ENCODE results near the gene LONP2.
"Not testable (repeated sequence)": the region's sequence is repeated elsewhere in the genome, so short reads cannot be mapped to it uniquely, and the experiment has no call there.

The LONP2 gene

GRCh38 chr16:48342591-48342990 is 98.5 kb downstream of the LONP2 start:
- H3K36me3 ChIP-seq (ENCODE audit: control insufficient read depth, insufficient read depth, low read length, severe bottlenecking) = peaks cover 56% of the 10 kb centered on the region

DNA sequence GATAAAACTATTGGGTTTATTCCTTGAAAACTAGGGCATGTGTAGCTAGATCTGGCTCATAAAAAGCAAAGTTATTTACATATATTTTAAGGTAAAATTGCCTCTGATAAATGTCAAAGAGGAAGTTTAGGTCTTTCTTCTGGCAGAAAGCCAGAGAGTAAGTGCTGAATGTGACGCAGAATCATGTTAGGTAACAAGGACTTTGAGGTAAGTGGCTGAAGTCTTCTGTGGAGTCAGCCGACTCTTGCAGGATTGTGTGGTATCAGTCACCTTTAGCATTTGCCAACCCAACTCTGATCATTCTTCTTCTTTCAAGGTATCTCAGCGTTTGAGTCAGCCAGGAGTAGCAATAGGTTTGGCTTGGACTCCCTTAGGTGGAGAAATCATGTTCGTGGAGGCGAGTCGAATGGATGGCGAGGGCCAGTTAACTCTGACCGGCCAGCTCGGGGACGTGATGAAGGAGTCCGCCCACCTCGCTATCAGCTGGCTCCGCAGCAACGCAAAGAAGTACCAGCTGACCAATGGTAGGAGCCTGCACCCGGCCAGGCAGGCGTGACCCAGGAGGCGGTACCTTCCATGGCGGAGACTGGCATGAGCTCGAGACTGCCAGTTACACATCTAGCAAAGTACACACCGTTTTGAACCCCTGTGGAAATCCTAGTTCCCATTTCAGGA is 103.2 kb downstream of the LONP2 start:
- no peak for DNase-seq (ENCODE audit: low read depth)
- Histone ChIP-seq H3K27me3 (replicated peaks; ENCODE audit: control insufficient read depth, insufficient read depth, low read length) (no peaks in the 10 kb centered on the region), H3K36me3 (ENCODE audit: control insufficient read depth, insufficient read depth, low read length, severe bottlenecking) (peaks cover 70% of the 10 kb centered on the region), H3K9me3 (ENCODE audit: control insufficient read depth, low read length) (no peaks in the 10 kb centered on the region), H3K9ac (ENCODE audit: low read length) (no peak overlapping the region), H3K4me3 (ENCODE audit: low read length) (no peak overlapping the region), H3K4me1 (ENCODE audit: control insufficient read depth, insufficient read depth, low read length) (no peaks in the 10 kb centered on the region)

More at GRCh38 chr16:48342591-48342990, 98.5 kb downstream of the LONP2 start:
- H3K9me3 ChIP-seq (ENCODE audit: control insufficient read depth, low read length) = no peaks in the 10 kb centered on the region
- DNase-seq (ENCODE audit: low read depth) = no peak
- no peak overlapping the region for H3K4me3 ChIP-seq (ENCODE audit: low read length)
- no peaks in the 10 kb centered on the region for H3K27me3 ChIP-seq (replicated peaks; ENCODE audit: control insufficient read depth, insufficient read depth, low read length)
- H3K9ac ChIP-seq (ENCODE audit: low read length) = no peak overlapping the region
- no peaks in the 10 kb centered on the region for H3K4me1 ChIP-seq (ENCODE audit: control insufficient read depth, insufficient read depth, low read length)

DNA sequence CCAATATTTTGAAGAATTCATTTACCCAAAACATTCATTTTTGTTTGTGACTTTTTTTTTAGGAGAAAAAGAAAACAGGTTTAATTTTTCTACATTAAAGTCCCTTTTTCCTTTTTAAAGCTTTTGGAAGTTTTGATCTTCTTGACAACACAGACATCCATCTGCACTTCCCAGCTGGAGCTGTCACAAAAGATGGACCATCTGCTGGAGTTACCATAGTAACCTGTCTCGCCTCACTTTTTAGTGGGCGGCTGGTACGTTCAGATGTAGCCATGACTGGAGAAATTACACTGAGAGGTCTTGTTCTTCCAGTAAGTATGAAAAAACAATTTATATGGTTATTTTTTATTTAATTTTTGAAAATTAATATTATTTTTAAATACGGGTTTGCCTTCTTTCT is 103.9 kb downstream of the LONP2 start:
- Histone ChIP-seq H3K36me3 (ENCODE audit: control insufficient read depth, insufficient read depth, low read length, severe bottlenecking) (peaks cover 70% of the 10 kb centered on the region), H3K9ac (ENCODE audit: low read length) (no peak overlapping the region), H3K4me1 (ENCODE audit: control insufficient read depth, insufficient read depth, low read length) (no peaks in the 10 kb centered on the region), H3K4me3 (ENCODE audit: low read length) (no peak overlapping the region), H3K9me3 (ENCODE audit: control insufficient read depth, low read length) (no peaks in the 10 kb centered on the region), H3K27me3 (replicated peaks; ENCODE audit: control insufficient read depth, insufficient read depth, low read length) (no peaks in the 10 kb centered on the region)
- DNase-seq (ENCODE audit: low read depth) = no peak

- Histone ChIP-seq H3K27me3 (replicated peaks; ENCODE audit: control insufficient read depth, insufficient read depth, low read length) (no peaks in the 10 kb centered on the region), H3K36me3 (ENCODE audit: control insufficient read depth, insufficient read depth, low read length, severe bottlenecking) (peaks cover 70% of the 10 kb centered on the region), H3K9me3 (ENCODE audit: control insufficient read depth, low read length) (no peaks in the 10 kb centered on the region), H3K9ac (ENCODE audit: low read length) (no peak overlapping the region), H3K4me1 (ENCODE audit: control insufficient read depth, insufficient read depth, low read length) (peaks cover 11% of the 10 kb centered on the region), H3K4me3 (ENCODE audit: low read length) (no peak overlapping the region)
- DNase-seq (ENCODE audit: low read depth) = no peak
Observed at GRCh38 chr16:48350736-48351135, 106.6 kb downstream of the LONP2 start.

DNA sequence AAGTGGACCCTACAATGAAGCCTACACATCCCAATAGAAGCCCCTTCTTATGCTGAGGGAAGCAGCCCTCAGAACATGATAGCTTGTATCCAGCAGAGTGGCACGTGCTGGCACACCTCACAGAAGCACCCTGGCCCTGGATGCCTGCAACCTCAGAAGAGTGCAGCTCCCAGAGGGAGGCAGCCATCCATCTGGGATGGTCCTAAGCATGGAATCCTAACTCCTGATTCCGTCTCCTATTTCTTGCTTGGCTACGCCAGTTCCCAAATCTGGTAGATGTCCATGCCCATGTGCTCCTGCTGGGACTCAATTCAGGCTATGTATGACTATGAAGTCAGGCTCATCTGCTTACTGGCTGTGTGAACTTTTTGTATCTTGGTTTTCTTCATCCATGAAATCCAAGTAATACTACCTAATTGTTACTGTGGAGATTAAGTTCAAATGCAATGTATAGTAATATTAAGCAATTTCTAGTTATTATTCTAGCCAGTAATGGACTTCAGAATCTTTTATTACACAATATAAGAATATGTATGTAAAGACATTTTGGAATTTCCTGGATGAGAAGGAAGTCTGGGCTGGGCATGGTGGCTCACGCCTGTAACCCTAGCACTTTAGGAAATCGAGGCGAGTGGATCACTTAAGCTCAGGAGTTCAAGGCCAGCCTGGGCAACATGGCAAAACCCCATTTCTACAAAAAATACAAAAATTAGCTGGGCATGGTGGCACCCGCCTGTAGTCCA is 108.7 kb downstream of the LONP2 start:
- no peak overlapping the region for H3K4me3 ChIP-seq (ENCODE audit: low read length)
- DNase-seq (ENCODE audit: low read depth) = no peak
- peaks cover 75% of the 10 kb centered on the region for H3K36me3 ChIP-seq (ENCODE audit: control insufficient read depth, insufficient read depth, low read length, severe bottlenecking)
- no peaks in the 10 kb centered on the region for H3K9me3 ChIP-seq (ENCODE audit: control insufficient read depth, low read length)
- peaks cover 24% of the 10 kb centered on the region for H3K4me1 ChIP-seq (ENCODE audit: control insufficient read depth, insufficient read depth, low read length)
- H3K9ac ChIP-seq (ENCODE audit: low read length) = no peak overlapping the region
- no peaks in the 10 kb centered on the region for H3K27me3 ChIP-seq (replicated peaks; ENCODE audit: control insufficient read depth, insufficient read depth, low read length)

- peak; percentile 81 for DNase-seq (ENCODE audit: low read depth)
- no peak overlapping the region for H3K4me3 ChIP-seq (ENCODE audit: low read length)
- H3K27me3 ChIP-seq (replicated peaks; ENCODE audit: control insufficient read depth, insufficient read depth, low read length) = no peaks in the 10 kb centered on the region
- no peak overlapping the region for H3K9ac ChIP-seq (ENCODE audit: low read length)
- H3K9me3 ChIP-seq (ENCODE audit: control insufficient read depth, low read length) = no peaks in the 10 kb centered on the region
- peaks cover 24% of the 10 kb centered on the region for H3K4me1 ChIP-seq (ENCODE audit: control insufficient read depth, insufficient read depth, low read length)
- peaks cover 74% of the 10 kb centered on the region for H3K36me3 ChIP-seq (ENCODE audit: control insufficient read depth, insufficient read depth, low read length, severe bottlenecking)
Observed at GRCh38 chr16:48353565-48354163, 109.6 kb downstream of the LONP2 start.

- not testable (repeated sequence) for H3K4me3 ChIP-seq (ENCODE audit: low read length); DNase-seq (ENCODE audit: low read depth); H3K9me3 ChIP-seq (ENCODE audit: control insufficient read depth, low read length); H3K27me3 ChIP-seq (replicated peaks; ENCODE audit: control insufficient read depth, insufficient read depth, low read length); H3K9ac ChIP-seq (ENCODE audit: low read length)
- Histone ChIP-seq H3K36me3 (ENCODE audit: control insufficient read depth, insufficient read depth, low read length, severe bottlenecking) (peaks cover 67% of the 10 kb centered on the region), H3K4me1 (ENCODE audit: control insufficient read depth, insufficient read depth, low read length) (peaks cover 24% of the 10 kb centered on the region)
Observed at GRCh38 chr16:48354385-48354784, 110.3 kb downstream of the LONP2 start.

DNA sequence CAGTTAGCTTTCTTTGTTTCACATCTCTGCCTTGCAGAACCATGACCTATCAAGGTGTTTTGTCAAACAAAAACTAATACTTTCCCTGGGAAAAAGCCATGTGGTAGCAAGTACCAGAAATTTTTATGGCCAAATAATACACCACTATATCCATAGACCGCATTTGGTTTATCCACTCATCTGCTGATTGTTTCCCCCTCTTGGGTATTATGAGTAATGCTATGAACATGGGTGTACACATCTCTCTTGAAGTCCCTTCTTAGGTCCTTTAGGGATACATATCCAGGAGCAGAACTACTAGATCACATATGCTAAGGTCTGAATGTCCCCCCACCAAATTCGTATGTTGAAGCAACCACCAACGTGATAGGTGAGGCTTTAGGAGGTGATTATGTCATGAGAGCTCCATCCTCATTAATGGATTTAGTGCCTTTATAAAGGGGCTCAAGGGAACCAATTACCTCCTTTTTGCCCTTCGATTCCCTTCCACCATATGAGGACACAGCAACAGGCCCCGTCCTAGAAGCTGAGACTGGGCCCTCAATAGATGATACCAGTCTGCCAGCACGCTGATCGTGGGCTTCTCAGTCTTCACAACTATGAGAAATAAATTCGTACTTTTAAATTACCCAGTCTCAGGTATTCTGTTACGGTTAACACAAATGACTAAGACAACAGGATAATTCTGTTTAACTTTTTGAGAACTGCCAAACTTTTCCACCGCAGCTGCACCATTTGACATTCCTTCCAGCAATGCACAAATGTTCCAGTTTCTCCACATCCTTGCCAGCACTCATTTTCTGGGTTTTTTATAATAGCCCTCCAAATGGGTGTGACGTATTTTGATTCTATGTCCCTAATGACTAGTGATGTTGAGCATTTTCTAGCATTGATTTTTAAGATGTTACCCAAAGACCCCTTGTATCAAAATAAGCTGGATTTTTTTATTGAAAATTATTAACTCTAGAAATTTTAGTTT is 111.1 kb downstream of the LONP2 start:
- Histone ChIP-seq H3K36me3 (ENCODE audit: control insufficient read depth, insufficient read depth, low read length, severe bottlenecking) (peaks cover 63% of the 10 kb centered on the region), H3K4me3 (ENCODE audit: low read length) (no peak overlapping the region)

DNA sequence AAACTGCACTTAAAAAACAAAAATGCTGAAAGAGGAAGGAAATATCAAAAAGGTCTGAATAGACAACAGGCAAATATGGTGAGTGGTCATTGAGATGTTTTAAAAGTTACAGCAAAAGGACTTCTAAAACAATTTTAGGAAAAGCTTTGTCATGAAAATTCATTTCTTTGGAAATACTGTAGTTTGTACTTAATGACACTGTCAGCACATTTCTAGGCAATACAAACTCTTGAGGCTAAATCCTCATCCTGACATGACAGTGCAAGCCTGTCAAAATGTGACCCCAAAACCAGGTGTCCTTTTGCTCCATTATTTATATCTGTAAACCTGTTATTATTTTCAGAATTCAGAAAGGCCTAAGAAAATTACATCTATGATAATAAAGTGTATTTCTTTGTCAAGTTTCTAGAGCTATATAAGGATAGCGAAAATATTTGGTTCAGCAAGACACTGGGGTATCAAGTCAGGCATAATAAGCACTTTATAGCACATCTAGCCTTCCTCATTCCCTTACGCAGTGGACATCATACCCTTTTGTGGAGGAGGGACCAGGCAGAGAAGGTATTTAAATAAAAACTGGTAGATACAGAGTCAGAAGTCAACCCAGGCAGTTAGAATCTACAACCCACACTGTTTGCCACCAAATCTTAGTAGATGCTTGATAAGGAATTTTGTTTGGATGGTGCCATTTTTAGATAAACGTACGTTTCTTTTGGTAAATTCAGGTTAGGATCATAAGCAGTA is 112.7 kb downstream of the LONP2 start:
- H3K9ac ChIP-seq (ENCODE audit: low read length) = no peak overlapping the region
- H3K36me3 ChIP-seq (ENCODE audit: control insufficient read depth, insufficient read depth, low read length, severe bottlenecking) = peaks cover 57% of the 10 kb centered on the region
- H3K27me3 ChIP-seq (replicated peaks; ENCODE audit: control insufficient read depth, insufficient read depth, low read length) = no peaks in the 10 kb centered on the region
- DNase-seq (ENCODE audit: low read depth) = no peak
- no peak overlapping the region for H3K4me3 ChIP-seq (ENCODE audit: low read length)
- H3K9me3 ChIP-seq (ENCODE audit: control insufficient read depth, low read length) = no peaks in the 10 kb centered on the region
- H3K4me1 ChIP-seq (ENCODE audit: control insufficient read depth, insufficient read depth, low read length) = peaks cover 28% of the 10 kb centered on the region

More for the DNA sequence above, 111.1 kb downstream of the LONP2 start:
- no peak overlapping the region for H3K9ac ChIP-seq (ENCODE audit: low read length)
- H3K27me3 ChIP-seq (replicated peaks; ENCODE audit: control insufficient read depth, insufficient read depth, low read length) = no peaks in the 10 kb centered on the region
- H3K9me3 ChIP-seq (ENCODE audit: control insufficient read depth, low read length) = no peaks in the 10 kb centered on the region
- peaks cover 28% of the 10 kb centered on the region for H3K4me1 ChIP-seq (ENCODE audit: control insufficient read depth, insufficient read depth, low read length)
- no peak for DNase-seq (ENCODE audit: low read depth)

GRCh38 chr16:48358419-48358818 is 114.3 kb downstream of the LONP2 start:
- DNase-seq (ENCODE audit: low read depth) = no peak
- no peaks in the 10 kb centered on the region for H3K9me3 ChIP-seq (ENCODE audit: control insufficient read depth, low read length)
- H3K36me3 ChIP-seq (ENCODE audit: control insufficient read depth, insufficient read depth, low read length, severe bottlenecking) = peaks cover 49% of the 10 kb centered on the region
- peaks cover 35% of the 10 kb centered on the region for H3K4me1 ChIP-seq (ENCODE audit: control insufficient read depth, insufficient read depth, low read length)
- H3K4me3 ChIP-seq (ENCODE audit: low read length) = no peak overlapping the region
- H3K9ac ChIP-seq (ENCODE audit: low read length) = no peak overlapping the region
- no peaks in the 10 kb centered on the region for H3K27me3 ChIP-seq (replicated peaks; ENCODE audit: control insufficient read depth, insufficient read depth, low read length)

Data from adipocyte (in vitro differentiated cells).